ENCODE data around the gene DMWD. TPM values are rescaled to one million over a fixed set of nuclear protein-coding genes. Genes with fewer than 3 reads are reported as not detected.

Gene DMWD
- total RNA-seq, 1 experiment from 2014 or later: 34.9 TPM

GRCh38 chr19:45814851-45815480 lies 22.3 kb upstream of the DMWD start, which contains the start of gene RSPH6A:
Gene RSPH6A (minus strand): TSS chr19:45815308. CDS start chr19:45815176, 132 bp downstream.
- intact Hi-C loops (cut with micrococcal nuclease): no loop called here
- no peak within 1 kb of the TSS for H3K27ac ChIP-seq (ENCODE audit: low read length)
- ATAC-seq: no peak

GRCh38 chr19:45814166-45814780 lies 21.6 kb upstream of the DMWD start:
- H3K4me1 ChIP-seq (ENCODE audit: insufficient read depth, low read length): peaks cover 7% of the 10 kb centered on the region
- DNase-seq (no peak), ATAC-seq (no peak)
- BruUV-seq (replicated peaks): no TSS peak
- no peak overlapping the region for H3K9ac ChIP-seq (ENCODE audit: low read length)
- H3K4me3 ChIP-seq (ENCODE audit: low read length): no peak overlapping the region
- ChIA-PET POLR2A (ENCODE audit: unreplicated experiment) (no interaction called here), CTCF (no interaction called here)
- H3K27ac ChIP-seq (ENCODE audit: low read length): no peak overlapping the region
- no peaks in the 10 kb centered on the region for H3K9me2 ChIP-seq (replicated peaks; ENCODE audit: low read length)
- TF ChIP-seq CTCF (conservative IDR thresholded peaks at IDR 0.05; ENCODE audit: low read depth, low read length) (no peak), EZH2phosphoT487 (IDR thresholded peaks at IDR 0.05; ENCODE audit: borderline replicate concordance, low read length) (no peak), EZH2 (IDR thresholded peaks at IDR 0.05; ENCODE audit: low read length, unreplicated experiment) (no peak)
- no peaks in the 10 kb centered on the region; the same call in 1 of the 2 replicates for H3K36me3 ChIP-seq (ENCODE audit: low read depth, low read length)
- H3F3A ChIP-seq (ENCODE audit: low read length, unreplicated experiment): no peaks in the 10 kb centered on the region
- H4K20me1 ChIP-seq (ENCODE audit: low read length): no peaks in the 10 kb centered on the region
- no peaks in the 10 kb centered on the region for H3K79me2 ChIP-seq (ENCODE audit: low read length)
- H2AFZ ChIP-seq (ENCODE audit: low read length): no peak overlapping the region
- no peaks in the 10 kb centered on the region for H3K9me3 ChIP-seq (ENCODE audit: low read length)
- H3K27me3 ChIP-seq (ENCODE audit: low read length): no peaks in the 10 kb centered on the region
- intact Hi-C loops (cut with micrococcal nuclease): no loop called here
- H3K4me2 ChIP-seq (ENCODE audit: low read length): no peak overlapping the region

More at GRCh38 chr19:45814851-45815480, 22.3 kb upstream of the DMWD start, which contains the start of gene RSPH6A:
- Histone ChIP-seq H3K9me2 (replicated peaks; ENCODE audit: low read length) (no peaks in the 10 kb centered on the region), H3K4me2 (ENCODE audit: low read length) (no peak within 1 kb of the TSS), H4K20me1 (ENCODE audit: low read length) (no peaks in the 10 kb centered on the region), H3K4me3 (ENCODE audit: low read length) (no peak within 1 kb of the TSS), H3F3A (ENCODE audit: low read length, unreplicated experiment) (no peaks in the 10 kb centered on the region), H3K27me3 (ENCODE audit: low read length) (no peaks in the 10 kb centered on the region), H3K9me3 (ENCODE audit: low read length) (no peaks in the 10 kb centered on the region), H2AFZ (ENCODE audit: low read length) (no peak within 1 kb of the TSS), H3K36me3 (ENCODE audit: low read depth, low read length) (no peaks in the 10 kb centered on the region; the same call in 1 of the 2 replicates), H3K79me2 (ENCODE audit: low read length) (no peaks in the 10 kb centered on the region), H3K9ac (ENCODE audit: low read length) (no peak within 1 kb of the TSS), H3K4me1 (ENCODE audit: insufficient read depth, low read length) (no peaks in the 10 kb centered on the region; the same call in 1 of the 2 replicates)
- BruUV-seq (replicated peaks): no TSS peak
- ChIA-PET POLR2A (ENCODE audit: unreplicated experiment) (no interaction called here), CTCF (no interaction called here)
- no peak for DNase-seq
- TF ChIP-seq EZH2phosphoT487 (IDR thresholded peaks at IDR 0.05; ENCODE audit: borderline replicate concordance, low read length): no peak
- TF ChIP-seq EZH2 (IDR thresholded peaks at IDR 0.05; ENCODE audit: low read length, unreplicated experiment): no peak
- no peak for TF ChIP-seq CTCF (conservative IDR thresholded peaks at IDR 0.05; ENCODE audit: low read depth, low read length)

GRCh38 chr19:45812297-45812696 lies 19.7 kb upstream of the DMWD start:
- H3K9me2 ChIP-seq (replicated peaks; ENCODE audit: low read length): no peaks in the 10 kb centered on the region
- DNase-seq (no peak), ATAC-seq (no peak)
- no peaks in the 10 kb centered on the region for H3K27me3 ChIP-seq (ENCODE audit: low read length)
- no peak overlapping the region for H3K27ac ChIP-seq (ENCODE audit: low read length)
- TF ChIP-seq EZH2 (IDR thresholded peaks at IDR 0.05; ENCODE audit: low read length, unreplicated experiment) (no peak), CTCF (conservative IDR thresholded peaks at IDR 0.05; ENCODE audit: low read depth, low read length) (no peak), EZH2phosphoT487 (IDR thresholded peaks at IDR 0.05; ENCODE audit: borderline replicate concordance, low read length) (no peak)
- POLR2A ChIA-PET (ENCODE audit: unreplicated experiment): interaction anchor here (0.7 kb wide), 1 partner anchor 91 kb away, joined by 6 read pairs; no protein-coding TSS in a partner anchor
- H3K9ac ChIP-seq (ENCODE audit: low read length): no peak overlapping the region
- intact Hi-C loops (cut with micrococcal nuclease): no loop called here
- H4K20me1 ChIP-seq (ENCODE audit: low read length): no peaks in the 10 kb centered on the region
- H3K36me3 ChIP-seq (ENCODE audit: low read depth, low read length): no peaks in the 10 kb centered on the region; the same call in 1 of the 2 replicates
- CTCF ChIA-PET: no interaction called here
- no peaks in the 10 kb centered on the region for H3K79me2 ChIP-seq (ENCODE audit: low read length)
- no peaks in the 10 kb centered on the region for H3K9me3 ChIP-seq (ENCODE audit: low read length)
- no peak overlapping the region for H3K4me3 ChIP-seq (ENCODE audit: low read length)
- H3K4me1 ChIP-seq (ENCODE audit: insufficient read depth, low read length): peaks cover 7% of the 10 kb centered on the region
- H3K4me2 ChIP-seq (ENCODE audit: low read length): no peak overlapping the region
- no peaks in the 10 kb centered on the region for H3F3A ChIP-seq (ENCODE audit: low read length, unreplicated experiment)
- H2AFZ ChIP-seq (ENCODE audit: low read length): no peak overlapping the region
- no TSS peak for BruUV-seq (replicated peaks)
